Heart left ventricle (tissue), 13 donors: ENCODE measurements around the gene WBP2.

Source experiments
- POLR2A ChIP-seq, 2 donors: fragments of 450-650 bp; IDR thresholded peaks; one replicate each; pipeline ENCODE4 v1.6.1; 2017; ENCODE audit warnings: antibody characterized with exemption in 2 of 2, mild to moderate bottlenecking in 2 of 2, moderate library complexity in 2 of 2
- TF ChIP-seq, protein P1 (sequence below), 12 donors: fragments of 200-600 bp; sonication (generic) in 4 of 12; IDR thresholded peaks; one replicate each; pipeline versions ENCODE4 v1.5.0 to v1.8.0; 2018 to 2022; ENCODE audit warnings: antibody characterized with exemption in 12 of 12, mild to moderate bottlenecking in 5 of 12
- donor health status: ischemic (EF 13 %, LVEDD 7.1; RV severe dilation, severe dysfunction).
- donor health status: DM: no; HTN: yes; CAD: no.
- donor health status: DM: no; HTN: no; CAD: no.
- donor health status: ischemic (EF 25% LVEDD 6.9; RV normal size, moderate dysfunction).
- donor health status: ischemic (EF 25% LVEDD 5.7; RV mildly dilated, moderate dysfunction).
- donor health status: ischemic (EF 35%, LVEDD 5.7; RV mildly dilated, moderate dysfunction).
- donor health status: nonischemic (EF 11% LVEDD 7.7; RV severe dilation, severe dysfunction).
- donor health status: DM: yes; HTN: yes; CAD: no.
- donor health status: PGD.
- donor health status: ischemic (EF 29% LVEDD 5.4; RV normal size, mild dysfunction).
- donor health status: nonischemic (EF 23%, LVEDD 6.1; RV moderate dilation, normal function).

GRCh38 chr17:75843577-75844529, 11.3 kb downstream of the WBP2 start, which contains the start of gene UNC13D:
- no peak for TF ChIP-seq POLR2A (IDR thresholded peaks at IDR 0.05)
- TF ChIP-seq, protein P1, sequence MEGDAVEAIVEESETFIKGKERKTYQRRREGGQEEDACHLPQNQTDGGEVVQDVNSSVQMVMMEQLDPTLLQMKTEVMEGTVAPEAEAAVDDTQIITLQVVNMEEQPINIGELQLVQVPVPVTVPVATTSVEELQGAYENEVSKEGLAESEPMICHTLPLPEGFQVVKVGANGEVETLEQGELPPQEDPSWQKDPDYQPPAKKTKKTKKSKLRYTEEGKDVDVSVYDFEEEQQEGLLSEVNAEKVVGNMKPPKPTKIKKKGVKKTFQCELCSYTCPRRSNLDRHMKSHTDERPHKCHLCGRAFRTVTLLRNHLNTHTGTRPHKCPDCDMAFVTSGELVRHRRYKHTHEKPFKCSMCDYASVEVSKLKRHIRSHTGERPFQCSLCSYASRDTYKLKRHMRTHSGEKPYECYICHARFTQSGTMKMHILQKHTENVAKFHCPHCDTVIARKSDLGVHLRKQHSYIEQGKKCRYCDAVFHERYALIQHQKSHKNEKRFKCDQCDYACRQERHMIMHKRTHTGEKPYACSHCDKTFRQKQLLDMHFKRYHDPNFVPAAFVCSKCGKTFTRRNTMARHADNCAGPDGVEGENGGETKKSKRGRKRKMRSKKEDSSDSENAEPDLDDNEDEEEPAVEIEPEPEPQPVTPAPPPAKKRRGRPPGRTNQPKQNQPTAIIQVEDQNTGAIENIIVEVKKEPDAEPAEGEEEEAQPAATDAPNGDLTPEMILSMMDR (IDR thresholded peaks at IDR 0.05), result no peak
